HepG2 (cell line): Measurements from ENCODE around the gene KAZALD1. TPM values are rescaled to one million over a fixed set of nuclear protein-coding genes. Genes with fewer than 3 reads are reported as not detected.

ENCODE experiments used
- ARID2 ChIP-seq: sonication (generic); formaldehyde crosslinking; IDR thresholded peaks from 2 replicates; pipeline ENCODE4 v1.8.1; 2022; ENCODE audit warnings: mild to moderate bottlenecking, missing genetic modification reagents, borderline replicate concordance
- ARID5B ChIP-seq: IDR thresholded peaks from 2 replicates; pipeline ENCODE4 v1.4.0; 2020; ENCODE audit warnings: mild to moderate bottlenecking, missing genetic modification reagents
- BCL6 ChIP-seq: IDR thresholded peaks from 2 replicates; pipeline ENCODE4 v1.6.1; 2016; ENCODE audit warnings: missing genetic modification reagents, missing compliant biosample characterization
- CHCHD3 ChIP-seq: sonication (generic); formaldehyde crosslinking; IDR thresholded peaks from 2 replicates; pipeline ENCODE4 v1.8.0; 2022; ENCODE audit warnings: mild to moderate bottlenecking, missing genetic modification reagents, moderate library complexity
- FOXA3 ChIP-seq: IDR thresholded peaks from 2 replicates; pipeline ENCODE4 v1.6.1; 2016; ENCODE audit warnings: missing genetic modification reagents, missing compliant biosample characterization
- FOXO1 ChIP-seq: sonication (generic); formaldehyde crosslinking; IDR thresholded peaks from 2 replicates; pipeline ENCODE4 v1.4.0; 2020; ENCODE audit warnings: missing genetic modification reagents
- GPN1 ChIP-seq: sonication (generic); formaldehyde crosslinking; IDR thresholded peaks from 2 replicates; pipeline ENCODE4 v1.5.1; 2020; ENCODE audit warnings: missing genetic modification reagents, borderline replicate concordance
- GTF2F1 ChIP-seq: fragments of 150-350 bp; IDR thresholded peaks from 2 replicates; pipeline ENCODE4 v1.6.1; 2014; ENCODE audit warnings: low read length
- KDM5A ChIP-seq: fragments of 200-600 bp; sonication (generic); IDR thresholded peaks from 2 replicates; pipeline ENCODE4 v1.7.0; 2018; ENCODE audit warnings: antibody characterized with exemption, mild to moderate bottlenecking, low read length, borderline replicate concordance
- NR2F6 ChIP-seq, 2 experiments: IDR thresholded peaks; 2 replicates each; pipeline ENCODE4 v1.6.1; 2016; ENCODE audit warnings: antibody characterized with exemption in 1 of 2, mild to moderate bottlenecking in 1 of 2
- RCOR2 ChIP-seq: IDR thresholded peaks from 2 replicates; pipeline ENCODE4 v1.6.1; 2016; ENCODE audit warnings: missing biosample characterization, missing genetic modification reagents
- RXRB ChIP-seq: IDR thresholded peaks from 2 replicates; pipeline ENCODE4 v1.6.1; 2016; ENCODE audit warnings: borderline replicate concordance, missing genetic modification reagents, missing compliant biosample characterization
- SAP130 ChIP-seq: IDR thresholded peaks from 2 replicates; pipeline ENCODE4 v1.6.1; 2016; ENCODE audit warnings: low read depth
- SKIL ChIP-seq: sonication (generic); formaldehyde crosslinking; IDR thresholded peaks from 2 replicates; pipeline ENCODE4 v1.8.0; 2022; ENCODE audit warnings: missing genetic modification reagents, mild to moderate bottlenecking, moderate library complexity, borderline replicate concordance
- SRF ChIP-seq: IDR thresholded peaks from 2 replicates; pipeline ENCODE4 v1.6.1; 2011; ENCODE audit warnings: mild to moderate bottlenecking, low read depth, low read length, moderate library complexity
- TAF1 ChIP-seq: sonication (generic); formaldehyde crosslinking; IDR thresholded peaks from 2 replicates; pipeline ENCODE4 v1.4.0; 2020; ENCODE audit warnings: missing genetic modification reagents
- ZNF850 ChIP-seq: sonication (generic); formaldehyde crosslinking; conservative IDR thresholded peaks from 2 replicates; pipeline ENCODE4 v1.9.0; 2021; ENCODE audit warnings: mild to moderate bottlenecking, missing genetic modification reagents
- polyA plus RNA-seq, 8 experiments: library from polyadenylated mRNA; depleted of rRNA in 3 of 8; stranded (reverse) in 7 of 8; unstranded in 1 of 8; fragments of >200 nt; fragmentation: Illumina TruSeq in 4 of 8; extraction: Trizol in 4 of 8; gene quantifications; 2 replicates each; pipeline versions ENCODE4 v1.2.1 to v1.2.3, GENCODE V29; 2011 to 2016; ENCODE audit warnings: low read depth in 4 of 8, missing spikeins in 1 of 8, mixed read lengths in 1 of 8; ENCODE audit not compliant: insufficient read depth in 1 of 8
- total RNA-seq, 5 experiments: library from RNA; depleted of rRNA; stranded (reverse); fragments of >200 nt; fragmentation: Illumina TruSeq; extraction: Trizol; gene quantifications; 2 replicates each; pipeline ENCODE4 v1.2.3, GENCODE V29; 2016; ENCODE audit warnings: low read depth in 1 of 5
- TF ChIP-seq, protein P1 (sequence below): sonication (generic); formaldehyde crosslinking; IDR thresholded peaks from 2 replicates; pipeline ENCODE4 v1.4.0; 2020; ENCODE audit warnings: missing genetic modification reagents, borderline replicate concordance

The KAZALD1 gene
- total and polyA plus RNA-seq, 2 of the 13 experiments (the other 11 are each of a cell fraction or from before 2014, with no cell fraction given) = 16.7 to 27.7 TPM

DNA sequence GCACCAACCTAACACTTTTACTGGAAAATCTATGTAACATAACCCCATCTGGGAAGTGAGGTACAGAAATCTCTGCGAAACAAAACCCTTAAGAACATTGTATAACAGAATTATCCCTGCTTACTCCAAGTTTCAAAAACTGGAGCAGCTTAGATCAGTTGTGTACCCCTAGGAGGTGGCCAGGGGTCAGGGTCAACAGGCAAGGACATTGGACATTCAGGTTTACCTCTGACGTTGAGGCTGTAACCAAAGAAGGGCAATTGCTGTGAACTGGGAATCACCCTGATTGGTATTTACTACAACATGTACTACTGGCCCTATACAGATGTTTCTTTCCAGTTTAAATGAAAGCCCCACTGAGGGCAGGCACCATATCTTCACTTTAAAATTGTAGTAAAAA, 17.7 kb upstream of the KAZALD1 start (continued):
- peak; percentile 46; the same call in 1 of the 2 replicates for TF ChIP-seq SRF
- no peak for TF ChIP-seq GTF2F1
- TF ChIP-seq RCOR2 (CRISPR knock-in tag) = no peak
- peak; percentile 40; the same call in 1 of the 2 replicates for TF ChIP-seq FOXO1 (CRISPR knock-in tag)
- TF ChIP-seq GPN1 (CRISPR knock-in tag) = no peak
- TF ChIP-seq SAP130 = peak; percentile 40
- TF ChIP-seq CHCHD3 (CRISPR knock-in tag) = no peak
- TF ChIP-seq ZNF850 (CRISPR knock-in tag) = no peak
- no peak for TF ChIP-seq ARID2
- TF ChIP-seq KDM5A = no peak
- TF ChIP-seq SKIL = 0 out of 2 replicates have a peak, but pooled peaks have one; percentile 27
- peak; percentile 47 for TF ChIP-seq ARID5B (CRISPR knock-in tag)
- TF ChIP-seq RXRB (CRISPR knock-in tag) = peak; percentile 57; the same call in 1 of the 2 replicates
- TF ChIP-seq TAF1 (CRISPR knock-in tag) = no peak
- TF ChIP-seq FOXA3 = peak; percentile 42; the same call in 1 of the 2 replicates
- TF ChIP-seq NR2F6 (IDR thresholded peaks at IDR 0.05) = peak; percentile 76
- TF ChIP-seq NR2F6 (CRISPR knock-in tag; IDR thresholded peaks at IDR 0.05) = peak; percentile 86
- peak; percentile 41; the same call in 1 of the 2 replicates for TF ChIP-seq BCL6 (CRISPR knock-in tag)
- TF ChIP-seq, protein P1, sequence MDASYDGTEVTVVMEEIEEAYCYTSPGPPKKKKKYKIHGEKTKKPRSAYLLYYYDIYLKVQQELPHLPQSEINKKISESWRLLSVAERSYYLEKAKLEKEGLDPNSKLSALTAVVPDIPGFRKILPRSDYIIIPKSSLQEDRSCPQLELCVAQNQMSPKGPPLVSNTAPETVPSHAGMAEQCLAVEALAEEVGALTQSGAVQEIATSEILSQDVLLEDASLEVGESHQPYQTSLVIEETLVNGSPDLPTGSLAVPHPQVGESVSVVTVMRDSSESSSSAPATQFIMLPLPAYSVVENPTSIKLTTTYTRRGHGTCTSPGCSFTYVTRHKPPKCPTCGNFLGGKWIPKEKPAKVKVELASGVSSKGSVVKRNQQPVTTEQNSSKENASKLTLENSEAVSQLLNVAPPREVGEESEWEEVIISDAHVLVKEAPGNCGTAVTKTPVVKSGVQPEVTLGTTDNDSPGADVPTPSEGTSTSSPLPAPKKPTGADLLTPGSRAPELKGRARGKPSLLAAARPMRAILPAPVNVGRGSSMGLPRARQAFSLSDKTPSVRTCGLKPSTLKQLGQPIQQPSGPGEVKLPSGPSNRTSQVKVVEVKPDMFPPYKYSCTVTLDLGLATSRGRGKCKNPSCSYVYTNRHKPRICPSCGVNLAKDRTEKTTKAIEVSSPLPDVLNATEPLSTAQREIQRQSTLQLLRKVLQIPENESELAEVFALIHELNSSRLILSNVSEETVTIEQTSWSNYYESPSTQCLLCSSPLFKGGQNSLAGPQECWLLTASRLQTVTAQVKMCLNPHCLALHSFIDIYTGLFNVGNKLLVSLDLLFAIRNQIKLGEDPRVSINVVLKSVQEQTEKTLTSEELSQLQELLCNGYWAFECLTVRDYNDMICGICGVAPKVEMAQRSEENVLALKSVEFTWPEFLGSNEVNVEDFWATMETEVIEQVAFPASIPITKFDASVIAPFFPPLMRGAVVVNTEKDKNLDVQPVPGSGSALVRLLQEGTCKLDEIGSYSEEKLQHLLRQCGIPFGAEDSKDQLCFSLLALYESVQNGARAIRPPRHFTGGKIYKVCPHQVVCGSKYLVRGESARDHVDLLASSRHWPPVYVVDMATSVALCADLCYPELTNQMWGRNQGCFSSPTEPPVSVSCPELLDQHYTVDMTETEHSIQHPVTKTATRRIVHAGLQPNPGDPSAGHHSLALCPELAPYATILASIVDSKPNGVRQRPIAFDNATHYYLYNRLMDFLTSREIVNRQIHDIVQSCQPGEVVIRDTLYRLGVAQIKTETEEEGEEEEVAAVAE (CRISPR knock-in tag) = no peak
